HTR-8/SVneo (cell line): ENCODE measurements around the gene DENND4B.

Experiments used
- DNase-seq: peaks from one replicate; pipeline ENCODE4 v3.0.0; 2011; ENCODE audit warnings: low spot score, mixed read lengths; ENCODE audit not compliant: insufficient read length
- FAIRE-seq: peaks from 2 replicates; lab custom pipeline; 2011; peaks lifted over from hg19 to GRCh38; lab: Jason Lieb, UNC

DENND4B gene

DNA sequence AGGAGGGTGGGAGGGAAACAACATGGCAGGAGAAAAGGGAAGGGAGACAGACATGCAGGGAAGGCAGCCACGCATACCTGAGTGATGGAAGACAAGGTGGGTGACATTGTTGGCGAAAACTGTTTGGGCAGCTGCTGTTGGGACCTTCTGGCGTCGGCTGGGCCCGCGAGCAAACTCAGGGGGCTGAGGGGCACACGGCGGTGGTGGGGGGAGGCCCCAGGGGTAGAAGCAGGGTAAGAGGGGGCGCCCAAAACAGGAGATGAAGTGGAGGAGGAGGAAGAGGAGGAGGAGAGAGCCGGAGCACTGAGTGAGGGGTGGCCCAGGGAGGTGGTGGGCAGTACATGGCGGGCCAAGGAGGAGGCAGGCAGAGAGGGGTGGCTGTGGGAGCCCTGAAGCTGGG lies 4.7 kb upstream of the DENND4B start:
- FAIRE-seq (no peak), DNase-seq (no peak)

DNA sequence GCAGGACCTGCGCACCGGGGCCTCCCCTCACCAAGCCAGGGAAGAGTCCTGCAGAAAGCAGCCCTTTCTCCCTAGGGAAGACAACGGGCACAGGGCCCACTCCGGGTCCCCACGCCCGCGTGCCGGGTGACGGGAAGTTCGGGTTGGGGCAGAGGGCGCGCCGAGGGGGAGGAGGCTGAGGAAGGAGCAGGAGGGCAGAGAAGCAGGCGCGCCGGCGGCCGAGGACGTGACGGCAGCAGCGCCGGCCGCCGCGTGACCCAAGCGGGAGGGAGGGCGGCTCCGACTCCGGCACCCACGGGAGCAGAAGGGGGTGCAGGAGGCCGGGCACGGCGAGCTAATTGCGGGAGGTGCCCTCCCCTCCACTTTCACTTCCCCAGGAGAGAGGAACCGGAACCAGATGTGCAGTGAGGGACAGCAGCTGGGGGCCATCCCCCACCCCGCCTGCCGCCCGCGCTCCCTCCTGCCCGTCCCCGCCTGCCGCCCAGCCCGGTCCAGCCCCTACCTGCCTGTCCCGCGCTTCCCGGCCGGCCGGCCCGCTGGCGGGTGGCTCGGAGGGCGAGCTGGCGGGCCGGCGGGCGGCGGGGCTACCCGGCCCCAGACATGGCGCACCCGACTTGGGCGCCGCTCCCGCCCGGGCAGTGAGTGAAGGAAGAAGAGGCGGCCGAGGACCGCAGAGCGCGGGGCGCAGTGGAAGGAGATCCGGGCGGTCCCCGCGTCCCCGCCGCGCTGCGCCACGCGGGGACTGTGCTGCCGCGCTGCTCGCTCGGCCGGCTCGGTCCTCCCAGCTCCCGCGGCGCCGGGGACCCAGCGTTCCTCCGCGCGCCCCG lies 510 bp downstream of the DENND4B start:
- DNase-seq = no peak
- peak; percentile 46 for FAIRE-seq

DNA sequence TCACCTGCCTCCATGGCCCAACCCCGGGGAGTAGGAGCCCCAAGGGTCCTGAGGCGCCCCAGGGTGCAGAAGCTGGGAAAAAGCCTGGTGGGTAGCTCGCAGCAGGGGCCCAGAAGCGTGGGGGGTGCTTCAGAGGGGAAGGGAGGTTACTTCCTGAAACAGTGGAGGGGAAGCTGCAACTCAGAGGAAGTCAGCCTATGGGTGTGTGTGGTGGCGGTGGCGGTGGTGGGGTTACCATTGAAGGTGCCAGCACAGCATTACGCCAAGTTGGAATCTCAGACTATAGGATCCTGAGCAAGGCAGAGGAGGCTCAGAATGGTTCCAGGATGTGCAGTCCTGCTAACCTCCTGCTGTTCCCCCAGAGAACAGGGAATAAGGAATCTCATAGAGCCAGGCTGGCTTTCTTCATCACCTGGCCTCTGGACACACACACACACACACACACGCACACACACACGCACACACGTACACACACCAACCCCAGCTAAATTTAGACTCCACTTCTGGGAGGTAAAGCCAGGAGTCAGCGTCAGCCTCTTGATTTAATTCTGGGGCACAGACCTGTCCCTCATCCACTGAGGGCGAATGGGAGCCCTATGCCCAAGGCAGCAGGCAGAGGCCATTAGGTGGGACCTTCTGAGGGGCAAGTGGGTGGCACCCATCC lies 1.3 kb downstream of the DENND4B start:
- FAIRE-seq = no peak
- DNase-seq = no peak

DNA sequence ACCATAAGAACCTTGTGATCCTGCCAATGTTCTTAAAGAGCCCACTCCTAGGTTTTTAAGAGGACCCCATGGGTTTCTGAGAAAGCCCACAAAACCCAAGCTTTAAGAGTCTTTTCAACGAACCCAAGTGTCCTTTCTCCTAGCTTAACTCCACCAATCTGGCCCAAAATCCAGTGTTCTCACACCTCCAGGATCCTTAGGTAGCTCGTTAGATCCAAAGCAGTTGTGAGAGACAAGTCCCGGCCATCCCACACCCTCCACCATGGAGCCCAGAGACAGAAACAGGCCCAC lies 1.7 kb downstream of the DENND4B start:
- no peak for FAIRE-seq
- no peak for DNase-seq

DNA sequence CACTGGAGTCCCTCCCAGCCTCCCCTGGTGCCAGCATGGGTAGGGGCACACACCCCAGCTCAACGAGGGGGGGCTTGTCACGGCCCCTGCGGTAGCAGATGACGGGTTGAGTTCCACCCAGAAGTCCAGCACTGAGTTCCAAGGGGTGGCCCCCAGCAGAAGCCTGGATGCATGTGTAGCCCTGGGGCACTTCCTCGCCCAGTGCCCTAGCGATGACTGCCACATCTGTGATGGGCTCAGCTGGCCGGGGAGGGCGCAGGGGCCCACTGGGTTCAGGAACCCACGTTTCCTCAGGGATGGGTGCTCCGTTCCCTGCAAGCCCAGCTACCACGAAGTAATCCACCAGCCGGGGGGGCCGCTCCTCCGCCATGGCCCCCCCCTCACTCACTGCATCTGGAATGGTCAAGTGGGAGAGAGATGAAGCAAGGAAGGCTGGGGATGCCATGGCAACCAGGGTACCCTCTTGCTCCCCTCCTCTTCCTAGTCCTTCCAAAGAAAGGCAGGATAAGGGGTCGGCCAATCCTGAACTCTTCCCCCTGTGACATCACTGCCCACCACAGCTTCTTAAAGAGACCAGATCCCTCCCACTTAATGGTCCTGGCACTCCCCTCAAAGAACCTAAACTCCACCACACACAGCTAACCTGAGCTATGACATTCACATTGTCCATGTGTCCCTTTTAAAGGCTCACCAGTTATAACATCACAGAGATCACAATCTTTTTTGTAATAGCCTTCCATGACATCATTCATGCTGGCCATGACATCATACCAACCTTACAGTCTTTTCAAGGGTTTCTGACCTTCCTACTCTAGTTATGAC lies 2.3 kb downstream of the DENND4B start:
- FAIRE-seq (no peak), DNase-seq (no peak)

DNA sequence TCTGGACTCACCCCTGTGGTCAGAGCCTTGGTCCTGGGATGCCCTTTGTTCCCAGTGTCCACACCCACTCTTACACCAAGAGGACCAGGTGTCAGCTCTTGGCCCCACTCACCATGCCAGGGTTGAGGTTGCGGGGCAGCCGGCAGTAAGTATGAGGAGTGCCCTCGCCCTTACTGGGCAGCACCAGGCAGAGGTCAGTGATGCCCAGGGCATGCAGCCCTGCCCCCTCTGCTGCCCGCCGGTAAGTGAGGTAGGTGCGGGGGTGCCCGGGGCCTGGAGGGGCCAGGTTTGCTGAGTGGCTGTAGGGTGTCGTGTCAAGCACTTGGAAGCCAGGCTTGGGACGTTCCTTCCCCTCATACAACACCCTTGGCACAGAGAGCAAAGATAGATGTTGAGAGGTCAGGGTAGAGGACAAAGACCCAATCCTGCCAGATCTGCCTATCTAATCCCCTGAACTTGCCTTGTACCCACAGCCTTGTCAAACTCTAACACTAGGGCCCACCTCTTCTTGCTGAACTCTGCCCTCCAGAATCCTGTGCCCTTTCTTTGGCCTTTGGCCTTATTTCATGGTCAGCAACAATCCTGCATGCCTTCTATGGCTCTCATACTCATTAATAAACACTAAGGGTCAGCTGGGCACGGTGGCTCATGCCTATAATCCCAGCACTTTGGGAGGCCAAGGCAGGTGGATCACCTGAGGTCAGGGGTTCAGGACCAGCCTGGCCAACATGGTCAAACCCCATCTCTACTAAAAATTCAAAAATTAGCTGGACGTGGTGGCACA lies 3.6 kb downstream of the DENND4B start:
- FAIRE-seq (no peak), DNase-seq (no peak)

DNA sequence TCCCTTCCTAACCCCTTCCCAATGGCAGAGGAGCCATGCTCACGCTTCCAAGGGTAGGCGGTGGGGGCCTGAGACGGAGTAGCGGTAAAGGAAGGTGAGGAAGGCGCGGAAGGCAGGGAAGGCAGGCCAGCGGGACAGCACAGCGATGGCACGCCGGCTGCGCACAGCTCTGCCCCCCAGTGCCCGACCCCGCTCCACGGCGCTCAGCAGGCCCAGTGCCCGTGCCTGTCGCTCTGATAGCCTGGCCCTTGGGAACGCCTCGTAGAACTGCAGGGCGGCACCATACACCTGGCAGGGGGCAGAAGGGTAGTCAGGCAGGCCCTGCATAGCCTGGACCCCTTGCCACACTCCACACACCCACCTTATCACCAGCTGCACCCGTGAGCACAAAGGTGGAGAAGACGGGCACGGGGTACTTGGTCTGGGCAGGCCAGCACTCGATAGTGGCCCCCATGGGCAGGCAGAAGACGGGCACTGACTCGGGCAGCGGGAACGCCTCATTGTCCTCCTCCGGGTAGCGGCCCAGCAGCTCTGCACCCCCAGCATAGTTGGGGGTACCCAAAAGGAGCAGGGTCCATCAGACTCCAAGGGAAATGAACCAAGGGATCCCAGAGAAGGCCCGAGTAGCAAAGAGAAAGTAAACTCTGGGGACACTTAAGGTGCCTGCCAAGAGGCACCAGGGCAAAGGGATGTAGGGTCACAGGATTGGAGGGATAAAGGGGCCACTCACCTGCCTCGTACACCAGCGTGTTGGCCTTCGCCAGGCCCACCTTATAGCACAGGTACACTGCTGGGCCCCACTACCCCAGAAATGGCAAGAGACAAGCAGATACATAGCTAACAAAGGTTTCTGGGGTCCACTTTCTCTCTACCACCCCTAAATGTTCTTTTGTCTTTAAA lies 4.4 kb downstream of the DENND4B start:
- FAIRE-seq = no peak
- DNase-seq = no peak

DNA sequence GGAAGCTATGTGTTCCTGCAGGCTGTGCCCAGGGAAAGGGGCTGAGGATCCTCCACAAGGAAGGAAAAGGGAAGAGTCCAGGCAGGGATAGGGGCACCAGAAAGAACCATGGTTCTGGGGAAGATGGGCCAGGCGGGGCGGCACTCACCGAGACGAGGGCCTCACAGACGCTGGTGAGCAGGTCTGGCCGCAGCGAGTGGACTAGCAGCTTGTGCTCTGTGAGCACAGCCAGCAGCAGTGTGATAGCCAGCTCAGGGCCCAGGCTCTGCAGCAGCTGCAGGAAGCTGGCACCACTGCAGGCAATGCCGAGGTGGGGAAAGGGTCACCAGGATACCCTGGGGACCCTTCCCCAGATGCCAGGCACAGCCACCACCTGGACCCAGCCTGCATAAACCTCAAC lies 5.8 kb downstream of the DENND4B start:
- no peak for FAIRE-seq

DNA sequence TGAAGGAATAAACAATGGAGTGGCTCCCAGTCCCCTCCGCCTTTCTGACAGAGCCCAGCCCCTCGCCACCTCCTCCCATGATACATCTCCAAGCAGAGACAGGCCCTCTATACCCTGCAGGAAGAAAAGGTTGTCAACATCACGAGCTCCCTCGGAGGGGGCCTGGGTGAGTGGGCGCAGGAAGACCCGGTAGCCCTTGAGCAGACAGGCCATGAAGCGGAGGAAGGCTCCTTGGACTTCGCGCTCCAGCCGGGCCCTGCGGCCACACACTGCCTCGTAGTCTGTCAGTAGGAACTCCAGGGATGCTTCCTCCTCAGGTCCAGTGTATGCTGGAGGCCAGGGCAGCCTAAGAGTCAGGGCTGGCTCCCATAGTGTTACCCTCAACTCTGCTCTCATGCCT lies 7.0 kb downstream of the DENND4B start:
- no peak for DNase-seq
- FAIRE-seq = no peak

More for the DNA sequence above, 5.8 kb downstream of the DENND4B start:
- DNase-seq = no peak

DNA sequence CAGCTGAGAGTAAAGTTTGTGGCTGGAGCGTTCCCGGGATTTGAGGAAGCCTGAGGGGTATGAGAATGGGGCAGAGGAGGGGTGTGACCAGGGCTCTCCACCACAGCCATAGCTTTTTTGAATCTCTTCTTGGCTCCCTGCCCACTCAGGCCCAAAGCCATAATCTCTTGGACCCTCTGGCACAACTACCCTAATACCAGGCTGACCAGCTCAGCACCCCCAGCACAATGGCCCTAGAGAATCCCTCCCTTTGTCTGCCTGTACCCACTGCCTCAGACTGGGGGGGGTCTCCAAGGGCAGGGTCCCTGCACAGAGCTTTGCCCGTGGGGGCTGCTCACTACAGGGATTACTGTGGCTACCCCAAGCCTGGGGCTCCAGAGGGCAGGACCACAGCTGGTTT lies 7.5 kb downstream of the DENND4B start:
- DNase-seq (no peak), FAIRE-seq (no peak)

DNA sequence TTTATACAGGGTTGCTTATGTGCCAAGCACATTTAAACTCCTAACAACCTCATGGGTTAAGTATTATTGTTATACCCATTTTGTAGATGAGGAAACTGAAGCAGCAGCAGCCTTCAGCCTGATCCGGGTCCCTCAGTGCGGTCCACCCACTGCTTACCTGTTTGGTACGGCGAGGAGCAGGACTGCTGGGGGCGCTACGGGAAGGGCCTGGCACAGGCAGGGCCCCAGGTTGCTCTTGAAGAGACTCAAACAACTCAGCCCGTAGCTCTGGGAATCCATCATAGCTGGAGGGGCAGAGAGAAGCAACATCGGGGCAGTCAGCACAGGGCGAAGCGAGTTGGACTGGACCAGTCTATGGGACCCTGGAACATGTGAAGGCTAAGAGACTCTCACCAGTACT lies 9.2 kb downstream of the DENND4B start:
- FAIRE-seq (no peak), DNase-seq (no peak)

DNA sequence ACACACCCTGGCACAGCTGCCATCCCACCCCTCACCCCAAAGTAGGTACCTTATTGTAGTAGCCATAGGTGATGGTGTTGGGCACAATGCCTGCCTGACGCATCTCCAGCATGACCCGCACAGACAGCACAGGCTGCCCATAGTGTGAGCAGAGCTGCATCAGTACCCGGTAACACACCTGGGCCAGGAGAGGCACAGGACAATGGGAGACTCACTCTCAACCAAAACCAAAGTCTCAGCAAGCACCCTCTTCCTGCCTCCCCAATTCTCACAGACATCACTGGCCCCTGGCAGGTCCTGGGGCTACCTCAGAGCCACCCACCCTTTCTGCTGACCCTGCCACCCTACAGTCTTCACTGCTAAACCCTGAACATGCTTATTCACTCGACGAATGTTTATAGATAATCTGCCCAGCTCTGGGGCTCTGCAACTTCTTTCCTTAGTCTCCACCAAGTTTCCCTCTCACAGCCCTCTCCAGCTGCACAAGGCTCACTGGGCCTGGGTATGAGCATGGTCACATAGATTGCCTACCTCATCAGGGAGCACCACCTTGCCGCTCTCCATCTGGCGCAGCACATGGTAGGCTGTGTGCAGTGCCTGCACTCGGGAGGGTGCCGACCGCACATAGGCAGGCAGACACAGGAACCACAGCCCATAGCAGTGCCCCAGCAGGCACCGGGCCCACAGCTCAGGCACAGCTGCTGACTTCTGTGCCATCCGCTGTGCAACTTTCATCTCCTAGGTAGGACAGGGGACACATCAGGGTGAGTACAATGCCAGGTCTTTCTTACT lies 10.3 kb downstream of the DENND4B start:
- FAIRE-seq (no peak), DNase-seq (no peak)

DNA sequence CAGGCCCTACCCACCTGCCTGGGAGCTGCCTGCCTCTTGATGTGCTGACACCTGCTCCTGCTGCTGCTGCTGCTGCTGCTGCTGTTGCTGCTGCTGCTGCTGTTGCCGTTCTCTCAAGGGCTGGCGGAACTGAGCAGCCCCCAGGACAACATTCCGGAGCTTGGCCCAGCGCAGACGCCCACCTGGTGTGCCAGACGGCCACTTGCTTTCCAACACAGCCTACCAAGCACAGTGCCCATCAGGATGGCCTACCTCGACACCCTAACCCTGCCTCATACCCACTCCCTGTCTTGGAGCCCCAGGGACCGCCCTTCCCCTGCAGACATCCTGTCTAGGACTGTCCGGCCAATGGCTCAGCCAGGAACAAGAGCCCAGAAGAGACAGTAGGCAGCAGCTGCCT lies 11.8 kb downstream of the DENND4B start:
- DNase-seq (no peak), FAIRE-seq (no peak)

DNA sequence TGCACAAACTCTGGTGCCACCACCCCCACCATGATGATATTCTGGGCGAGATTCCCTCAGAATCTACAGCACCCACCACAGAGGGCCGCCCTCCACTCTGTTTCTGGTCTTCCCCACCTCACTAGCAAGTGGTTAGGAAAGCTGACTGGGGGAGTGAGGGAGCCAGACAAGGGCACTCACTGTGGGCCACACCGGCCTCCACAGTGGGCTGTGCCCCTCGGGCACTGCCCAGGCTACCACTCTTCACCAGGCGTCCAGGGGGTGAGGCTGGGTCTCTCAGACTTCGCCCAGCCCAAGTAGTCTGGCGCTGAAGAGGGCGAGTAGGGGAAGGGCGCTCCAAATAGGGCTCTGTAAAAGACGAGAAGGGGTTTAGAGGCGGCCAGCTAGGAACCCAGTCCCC lies 12.6 kb downstream of the DENND4B start:
- DNase-seq (no peak), FAIRE-seq (no peak)

DNA sequence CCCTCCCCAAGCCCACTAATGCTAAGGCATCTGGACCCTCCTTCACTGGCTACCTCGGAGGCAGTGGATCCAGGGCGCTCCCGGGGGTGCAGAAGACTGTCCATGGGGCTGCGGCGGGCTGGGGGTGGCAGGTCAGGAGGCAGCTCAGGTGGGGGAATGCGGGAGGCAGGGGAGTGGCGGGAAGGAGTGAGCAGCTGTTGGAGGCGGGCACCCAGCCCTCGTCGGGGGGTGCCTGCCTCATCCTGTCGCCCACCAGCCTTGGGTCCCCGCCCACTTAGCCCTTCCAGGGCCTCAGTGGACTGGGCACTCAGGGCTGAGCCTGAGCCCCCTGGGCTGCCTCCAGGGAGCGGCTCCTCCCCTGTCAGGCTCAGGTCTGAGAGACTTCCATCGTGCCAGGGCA lies 13.1 kb downstream of the DENND4B start:
- FAIRE-seq (no peak), DNase-seq (no peak)

DNA sequence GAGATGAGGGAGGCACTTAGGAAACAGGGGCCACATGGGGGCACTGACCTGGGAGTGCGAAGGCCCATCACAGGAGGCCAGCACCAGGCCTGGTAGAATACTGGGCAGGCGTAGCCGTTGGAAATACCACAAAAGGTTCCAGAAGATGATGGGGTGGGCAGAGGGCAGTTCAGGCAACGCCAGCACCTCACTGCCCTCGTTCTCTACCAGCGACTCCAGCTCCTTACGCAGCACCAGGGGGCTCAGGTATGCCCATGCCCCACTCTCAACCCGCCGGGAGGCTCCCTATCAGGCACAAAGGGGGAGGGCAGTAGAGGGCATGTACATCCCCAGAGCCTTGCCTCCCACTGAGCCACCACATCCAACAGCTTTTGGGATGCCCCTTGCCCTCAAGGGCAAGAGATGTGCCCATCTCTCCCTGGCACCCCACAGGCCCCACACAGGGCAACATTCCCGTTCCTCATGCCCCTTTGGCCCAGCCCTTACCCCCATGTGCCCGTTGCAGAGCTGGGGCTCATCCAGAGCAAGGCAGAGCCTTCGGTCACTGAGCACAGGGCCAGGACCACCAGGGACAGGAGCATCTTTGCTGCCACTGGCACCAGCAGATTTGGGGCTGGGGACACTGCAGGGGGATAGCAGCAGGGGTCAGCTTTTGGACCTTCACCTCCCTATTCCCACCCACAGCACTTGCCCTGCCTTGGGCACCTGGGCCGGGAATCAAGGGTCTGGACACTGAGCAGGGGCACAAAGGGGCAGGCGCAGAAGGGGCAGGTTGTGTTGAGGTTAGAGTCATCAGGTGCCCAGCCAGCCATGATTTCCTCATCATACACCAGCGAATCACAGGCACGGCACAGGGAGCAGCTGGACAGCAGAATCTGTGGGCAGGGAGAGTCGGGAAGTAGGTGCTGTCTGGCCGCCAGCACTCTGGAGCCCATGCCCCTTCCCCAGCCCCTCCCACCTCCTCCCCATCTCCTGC lies 14.1 kb downstream of the DENND4B start:
- no peak for DNase-seq
- no peak for FAIRE-seq
